DOHH2 (cell line): ENCODE measurements around the gene TSHZ2.

Source experiments
- EZH2phosphoT487 ChIP-seq: fragments of 200-600 bp; sonication (generic); IDR thresholded peaks from 2 replicates; pipeline ENCODE4 v1.6.1; 2017; ENCODE audit warnings: borderline replicate concordance, mild to moderate bottlenecking, antibody characterized with exemption, low read length, moderate library complexity, mixed read lengths
- TF ChIP-seq, protein P1 (sequence below): fragments of 200-600 bp; sonication (generic); IDR thresholded peaks from one replicate; pipeline ENCODE4 v1.5.1; 2014; ENCODE audit warnings: antibody characterized with exemption, mild to moderate bottlenecking, low read depth, low read length; ENCODE audit not compliant: poor library complexity, severe bottlenecking

DNA sequence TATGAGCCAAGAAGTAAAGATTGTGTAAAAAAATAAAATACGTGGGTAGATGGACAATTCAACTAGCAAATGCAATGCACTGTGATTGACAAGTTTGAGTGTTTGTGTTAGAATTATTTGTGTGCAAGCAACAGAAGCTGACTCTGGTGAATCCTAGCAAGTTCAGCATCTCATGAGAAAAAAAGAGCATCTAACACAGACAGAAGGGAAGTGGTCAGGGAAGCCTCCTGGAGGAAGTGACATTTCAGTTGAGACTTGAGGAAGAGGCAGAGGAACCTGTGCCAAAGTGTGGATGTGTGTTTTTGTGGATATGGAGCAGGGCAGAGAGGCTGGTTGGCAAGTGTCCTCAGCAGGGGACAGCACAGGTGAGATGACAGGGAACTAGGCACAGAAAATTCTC, 372.7 kb downstream of the TSHZ2 start:
- TF ChIP-seq, protein P1, sequence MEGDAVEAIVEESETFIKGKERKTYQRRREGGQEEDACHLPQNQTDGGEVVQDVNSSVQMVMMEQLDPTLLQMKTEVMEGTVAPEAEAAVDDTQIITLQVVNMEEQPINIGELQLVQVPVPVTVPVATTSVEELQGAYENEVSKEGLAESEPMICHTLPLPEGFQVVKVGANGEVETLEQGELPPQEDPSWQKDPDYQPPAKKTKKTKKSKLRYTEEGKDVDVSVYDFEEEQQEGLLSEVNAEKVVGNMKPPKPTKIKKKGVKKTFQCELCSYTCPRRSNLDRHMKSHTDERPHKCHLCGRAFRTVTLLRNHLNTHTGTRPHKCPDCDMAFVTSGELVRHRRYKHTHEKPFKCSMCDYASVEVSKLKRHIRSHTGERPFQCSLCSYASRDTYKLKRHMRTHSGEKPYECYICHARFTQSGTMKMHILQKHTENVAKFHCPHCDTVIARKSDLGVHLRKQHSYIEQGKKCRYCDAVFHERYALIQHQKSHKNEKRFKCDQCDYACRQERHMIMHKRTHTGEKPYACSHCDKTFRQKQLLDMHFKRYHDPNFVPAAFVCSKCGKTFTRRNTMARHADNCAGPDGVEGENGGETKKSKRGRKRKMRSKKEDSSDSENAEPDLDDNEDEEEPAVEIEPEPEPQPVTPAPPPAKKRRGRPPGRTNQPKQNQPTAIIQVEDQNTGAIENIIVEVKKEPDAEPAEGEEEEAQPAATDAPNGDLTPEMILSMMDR = no peak
- no peak for TF ChIP-seq EZH2phosphoT487
